RPMI7951 (cell line): ENCODE data around the gene EGLN1. TPM values are rescaled to one million over a fixed set of nuclear protein-coding genes. Genes with fewer than 3 reads are reported as not detected.
"Not testable (repeated sequence)": the region's sequence is repeated elsewhere in the genome, so short reads cannot be mapped to it uniquely, and the experiment has no call there.

Experiments
- DNase-seq: peaks from one replicate; pipeline ENCODE4 v3.0.0-alpha.2; 2012; ENCODE audit warnings: low read depth
- total RNA-seq: library from RNA; depleted of rRNA; stranded (reverse); fragments of >200 nt; shearing (Covaris generic); gene quantifications from 2 replicates; pipeline ENCODE4 v1.2.3, GENCODE V29; 2014

EGLN1 gene
- total RNA-seq, 1 experiment from 2014 or later: 40.1 TPM

- no peak for DNase-seq
Measured at GRCh38 chr1:231364192-231364591, 57.9 kb downstream of the EGLN1 start.

- DNase-seq: no peak
Measured at GRCh38 chr1:231363624-231364023, 58.5 kb downstream of the EGLN1 start.

DNA sequence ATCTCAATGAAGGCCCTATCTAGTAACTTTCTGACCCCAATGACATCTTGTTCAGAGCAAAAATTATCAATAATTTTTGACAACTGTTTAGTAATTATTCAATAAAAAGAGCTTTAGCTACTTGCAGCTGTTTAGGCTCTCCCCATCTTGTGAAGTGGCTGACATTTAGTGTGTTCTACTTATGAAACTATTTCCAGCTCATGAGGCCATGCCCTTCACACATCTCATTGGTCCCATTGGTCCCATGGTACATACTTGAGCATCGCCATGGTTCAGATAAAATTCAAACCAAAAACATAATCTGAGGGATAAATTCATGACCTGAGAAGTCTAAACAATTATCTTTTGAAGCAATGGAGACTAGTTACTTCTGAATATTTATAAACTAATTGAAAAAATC is 59.8 kb downstream of the EGLN1 start:
- no peak for DNase-seq

GRCh38 chr1:231359113-231359512 is 63.0 kb downstream of the EGLN1 start:
- peak; percentile 88 for DNase-seq

DNA sequence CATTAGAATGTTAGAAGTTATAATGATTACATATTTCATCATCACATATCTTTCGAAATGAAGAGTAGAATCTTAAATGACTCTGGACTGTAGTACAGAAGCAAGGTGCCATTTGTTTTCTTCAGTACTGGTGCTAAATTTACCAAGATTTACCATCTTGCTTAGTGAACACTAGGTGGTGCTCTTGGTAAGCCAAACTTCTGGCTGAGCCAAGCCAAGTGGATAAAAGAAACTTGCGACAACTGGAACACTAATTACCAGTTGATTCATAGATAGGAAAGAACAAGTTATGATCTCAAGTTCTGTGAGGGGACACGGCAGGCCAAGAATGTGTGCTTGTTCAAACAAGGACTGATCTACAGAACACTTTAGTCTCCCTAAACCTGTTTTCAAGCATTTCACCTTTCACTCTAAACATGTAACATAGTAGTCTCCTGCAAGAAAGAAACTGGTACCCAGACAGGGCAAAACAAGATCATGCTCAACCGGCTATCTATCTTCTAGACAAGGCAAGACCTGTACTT is 64.2 kb downstream of the EGLN1 start:
- peak; percentile 68 for DNase-seq

- DNase-seq: no peak
Measured at GRCh38 chr1:231357187-231357772, 64.8 kb downstream of the EGLN1 start.

DNA sequence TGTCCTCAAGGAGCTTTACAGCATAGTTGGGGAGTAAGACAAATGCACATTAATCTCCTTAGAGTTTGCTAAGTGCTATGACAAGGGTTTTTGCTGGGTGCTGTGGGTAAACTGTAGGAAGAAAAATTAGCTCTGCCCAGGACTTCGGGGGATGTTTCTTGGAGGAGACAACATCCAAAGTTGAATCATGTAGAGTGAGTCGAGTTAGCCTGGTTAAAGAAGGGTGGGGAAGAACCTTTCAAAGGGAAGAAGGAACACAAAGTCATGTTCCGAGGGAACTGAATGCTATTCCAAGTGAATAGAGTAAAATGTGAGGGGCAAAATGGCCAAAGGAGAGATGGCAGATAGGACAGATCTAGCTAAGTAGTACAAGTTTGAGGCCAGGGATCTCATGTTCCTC is 66.9 kb downstream of the EGLN1 start:
- DNase-seq: no peak

DNA sequence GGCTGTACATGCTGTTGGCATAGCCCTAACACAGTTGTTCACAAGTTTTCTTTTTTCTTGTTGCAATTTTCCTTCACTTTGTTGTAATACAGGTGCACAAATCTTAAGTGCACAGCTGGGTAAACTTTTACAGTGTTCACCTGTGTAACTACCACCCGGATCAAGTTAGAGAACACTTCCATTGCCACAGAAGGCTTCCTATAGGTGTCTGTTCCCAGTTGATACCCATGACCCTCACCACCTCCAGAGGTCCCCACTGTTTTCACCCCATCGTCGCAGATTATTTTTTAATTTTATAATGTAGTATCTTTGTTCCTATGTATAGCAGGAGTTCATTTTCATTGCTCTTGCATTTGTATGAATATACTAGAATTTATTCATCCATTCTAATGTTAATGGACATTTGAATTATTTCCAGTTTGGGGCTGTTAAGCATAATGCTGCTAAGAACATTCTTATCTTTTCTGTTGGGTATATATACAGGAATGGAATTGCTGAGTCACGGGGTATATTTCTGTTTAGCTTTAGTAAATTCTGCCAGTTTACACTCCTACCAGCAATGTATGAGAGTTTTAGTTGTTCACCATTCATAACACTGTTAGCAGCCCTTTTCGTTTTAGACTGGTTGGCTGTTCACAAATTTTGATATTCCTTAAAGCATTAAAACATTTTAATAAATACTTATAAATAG is 67.6 kb downstream of the EGLN1 start:
- DNase-seq: no peak

DNA sequence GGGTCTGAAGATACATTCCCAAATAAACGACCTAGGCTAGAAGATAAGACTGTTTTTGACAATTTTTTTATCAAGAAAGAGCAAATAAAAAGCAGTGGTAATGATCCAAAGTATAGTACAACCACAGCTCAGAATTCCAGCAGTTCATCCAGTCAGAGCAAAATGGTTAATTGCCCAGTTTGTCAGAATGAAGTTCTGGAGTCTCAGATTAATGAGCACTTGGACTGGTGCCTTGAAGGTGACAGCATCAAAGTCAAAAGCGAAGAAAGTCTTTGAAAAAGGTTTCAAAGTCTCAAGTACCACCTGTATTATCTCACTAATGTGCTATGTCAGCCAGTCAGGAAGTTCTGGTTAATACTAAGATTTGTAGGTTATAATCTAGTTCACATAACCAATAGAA is 69.0 kb downstream of the EGLN1 start:
- DNase-seq: no peak

- DNase-seq: no peak
Measured at GRCh38 chr1:231351816-231352215, 70.3 kb downstream of the EGLN1 start.

- DNase-seq: not testable (repeated sequence)
Measured at GRCh38 chr1:231348856-231349255, 73.2 kb downstream of the EGLN1 start.

DNA sequence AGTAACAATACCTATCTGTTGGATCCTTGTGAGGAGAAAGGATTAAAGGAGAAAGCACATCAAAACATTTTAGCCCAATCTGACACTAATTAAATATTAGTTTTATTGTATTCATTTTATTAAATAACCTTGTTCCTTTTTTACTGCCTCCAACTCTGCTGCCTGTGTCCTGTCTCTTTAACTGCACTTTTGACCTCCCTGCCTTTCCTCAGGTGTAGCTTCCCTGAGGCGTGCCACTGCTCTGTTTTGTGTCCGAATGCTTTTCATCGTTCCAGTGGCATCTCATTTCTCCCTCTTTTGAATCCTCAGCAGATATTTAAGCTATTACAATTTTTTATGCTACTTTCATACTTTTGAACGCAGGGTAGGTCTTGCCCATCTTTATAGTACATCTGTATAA is 73.6 kb downstream of the EGLN1 start:
- no peak for DNase-seq

- DNase-seq: no peak
Measured at GRCh38 chr1:231347961-231348360, 74.1 kb downstream of the EGLN1 start.

DNA sequence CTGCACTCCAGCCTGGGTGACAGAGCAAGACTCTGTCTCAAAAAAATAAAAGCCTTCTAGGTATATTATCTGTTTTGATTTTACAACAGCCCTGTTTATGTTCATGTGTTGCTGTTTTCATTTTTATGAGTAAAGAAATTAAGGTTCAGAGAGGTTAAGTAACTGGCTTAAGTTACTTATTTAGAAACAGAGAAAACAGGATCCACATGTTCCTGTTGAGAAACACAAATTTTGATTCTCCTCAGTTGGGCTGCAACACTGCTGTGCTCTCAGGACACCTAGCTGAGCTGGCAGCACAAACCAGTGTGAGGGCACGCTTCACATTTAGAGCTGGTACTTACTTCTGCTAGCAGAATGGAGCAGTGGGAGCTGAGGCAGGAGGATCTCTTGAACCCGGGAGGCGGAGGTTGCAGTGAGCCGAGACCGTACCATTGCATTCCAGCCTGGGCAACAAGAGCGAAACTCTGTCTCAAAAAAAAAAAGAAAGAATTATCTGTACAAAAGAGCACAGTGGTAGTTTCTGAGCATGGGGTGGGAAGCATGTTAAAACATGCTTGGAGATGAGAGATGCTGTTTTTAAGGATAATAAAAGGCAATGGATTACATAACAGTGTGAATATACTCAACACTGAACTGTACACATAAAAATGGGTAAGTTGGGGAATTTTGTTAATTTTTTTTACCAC is 81.6 kb downstream of the EGLN1 start:
- DNase-seq: no peak

DNA sequence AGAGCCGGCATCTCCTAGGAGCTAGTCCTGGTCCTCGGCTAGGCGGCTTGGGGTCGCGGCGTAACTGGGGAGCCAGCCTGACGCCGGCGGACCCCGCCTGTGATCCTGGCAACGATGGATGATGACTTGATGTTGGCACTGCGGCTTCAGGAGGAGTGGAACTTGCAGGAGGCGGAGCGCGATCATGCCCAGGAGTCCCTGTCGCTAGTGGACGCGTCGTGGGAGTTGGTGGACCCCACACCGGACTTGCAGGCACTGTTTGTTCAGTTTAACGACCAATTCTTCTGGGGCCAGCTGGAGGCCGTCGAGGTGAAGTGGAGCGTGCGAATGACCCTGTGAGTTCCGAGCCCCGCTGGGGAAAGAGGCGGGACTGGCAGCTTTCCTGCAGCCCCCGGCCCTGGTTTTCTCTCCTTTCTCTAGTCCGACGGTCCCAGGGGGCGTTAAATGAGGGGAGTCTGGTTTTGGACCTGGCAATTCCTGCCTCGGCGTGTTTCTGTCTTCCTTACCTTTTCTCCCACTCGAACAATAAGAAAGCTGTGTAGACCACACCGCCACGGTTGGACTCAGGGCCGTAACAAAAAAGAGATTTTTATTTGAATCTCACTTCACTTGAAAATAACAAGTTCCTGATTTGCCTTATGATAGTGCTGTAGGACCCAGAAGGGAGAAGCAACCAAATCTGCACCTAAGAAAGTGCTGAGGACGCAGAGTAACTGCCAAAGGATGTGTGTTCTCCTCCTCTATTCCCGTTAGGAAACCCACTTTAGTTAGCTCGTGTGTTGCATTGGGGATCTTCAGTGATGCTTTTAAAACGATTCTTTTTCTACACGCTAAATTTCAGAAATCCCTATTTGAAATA is 83.6 kb downstream of the EGLN1 start, which contains the start of gene SPRTN:
TSS of gene SPRTN (plus strand) at position 24 of the 859 bp plus-strand sequence. CDS start at position 115, 91 bp downstream.
- DNase-seq: no peak

GRCh38 chr1:231337472-231338269 is 84.4 kb downstream of the EGLN1 start, which contains the start of gene EXOC8:
TSS of gene EXOC8 (minus strand) at chr1:231337852. CDS start at chr1:231337745, 107 bp downstream.
- peak; percentile 92 for DNase-seq

GRCh38 chr1:231337043-231337471 is 85.0 kb downstream of the EGLN1 start:
- DNase-seq: no peak

- no peak for DNase-seq
Measured at GRCh38 chr1:231335663-231336602, 86.2 kb downstream of the EGLN1 start.

GRCh38 chr1:231334952-231335351 is 87.1 kb downstream of the EGLN1 start:
- no peak for DNase-seq
